Keratinocyte (primary cell): Measurements from ENCODE around the gene MYOZ2. TPM values are rescaled to one million over a fixed set of nuclear protein-coding genes. Genes with fewer than 3 reads are reported as not detected.
"Not testable (repeated sequence)": the region's sequence is repeated elsewhere in the genome, so short reads cannot be mapped to it uniquely, and the experiment has no call there.

Source experiments
- DNase-seq: peaks from one replicate; pipeline ENCODE4 v3.0.0-alpha.2; 2011; ENCODE audit warnings: low read depth, missing footprints, low spot score
- FAIRE-seq: peaks from 2 replicates; lab custom pipeline; 2011; peaks lifted over from hg19 to GRCh38; lab: Jason Lieb, UNC
- H2AFZ ChIP-seq: 2 replicates; pipeline ENCODE4 v1.6.0; 2012; ENCODE audit warnings: low read length, control low read depth, inconsistent platforms; ENCODE audit not compliant: control insufficient read depth
- H3K27ac ChIP-seq: 2 replicates; pipeline ENCODE4 v1.5.1; 2011; ENCODE audit warnings: low read length; ENCODE audit not compliant: control insufficient read depth, insufficient read depth
- H3K27me3 ChIP-seq: 3 replicates; pipeline ENCODE4 v1.6.0; 2011; ENCODE audit warnings: low read length; ENCODE audit not compliant: control insufficient read depth, insufficient read depth; ENCODE audit errors: extremely low read depth
- H3K36me3 ChIP-seq, 2 experiments: 2 replicates in 1 of 2; 3 replicates in 1 of 2; pipeline ENCODE4 v1.5.1; 2011; ENCODE audit warnings: low read length in 2 of 2, mild to moderate bottlenecking in 1 of 2; ENCODE audit not compliant: control insufficient read depth in 2 of 2, insufficient read depth in 2 of 2; ENCODE audit errors: extremely low read depth in 1 of 2
- H3K4me1 ChIP-seq: 3 replicates; pipeline ENCODE4 v1.5.1; 2011; ENCODE audit warnings: low read length; ENCODE audit not compliant: control insufficient read depth, insufficient read depth; ENCODE audit errors: extremely low read depth
- H3K4me2 ChIP-seq: 3 replicates; pipeline ENCODE4 v1.6.0; 2011; ENCODE audit warnings: low read depth, low read length; ENCODE audit not compliant: control insufficient read depth, insufficient read depth; ENCODE audit errors: extremely low read depth
- H3K4me3 ChIP-seq, 3 experiments: fragments of 200-600 bp in 1 of 3; sonication (generic) in 1 of 3; 2 replicates in 2 of 3; 3 replicates in 1 of 3; pipeline ENCODE4 v1.5.1; 2011 to 2016; ENCODE audit warnings: low read length in 3 of 3, mild to moderate bottlenecking in 3 of 3, control low read depth in 2 of 3, inconsistent platforms in 1 of 3, low read depth in 1 of 3, mixed read lengths in 1 of 3, mixed run types in 1 of 3, moderate library complexity in 1 of 3; ENCODE audit not compliant: control insufficient read depth in 2 of 3, insufficient read depth in 2 of 3; ENCODE audit errors: extremely low read depth in 1 of 3
- H3K79me2 ChIP-seq: 2 replicates; pipeline ENCODE4 v1.6.0; 2012; ENCODE audit warnings: low read length; ENCODE audit not compliant: control insufficient read depth, insufficient read depth
- H3K9ac ChIP-seq: 3 replicates; pipeline ENCODE4 v1.6.0; 2011; ENCODE audit warnings: low read length; ENCODE audit not compliant: control insufficient read depth, insufficient read depth; ENCODE audit errors: extremely low read depth
- H3K9me1 ChIP-seq: 3 replicates; pipeline ENCODE4 v1.6.0; 2011; ENCODE audit warnings: low read length; ENCODE audit not compliant: control insufficient read depth, insufficient read depth; ENCODE audit errors: extremely low read depth
- H3K9me3 ChIP-seq: 2 replicates; pipeline ENCODE4 v1.5.1; 2012; ENCODE audit warnings: low read depth, low read length; ENCODE audit not compliant: control insufficient read depth
- H4K20me1 ChIP-seq: 3 replicates; pipeline ENCODE4 v1.6.0; 2011; ENCODE audit warnings: low read length; ENCODE audit not compliant: control insufficient read depth, insufficient read depth; ENCODE audit errors: extremely low read depth
- EZH2 ChIP-seq: IDR thresholded peaks from one replicate; pipeline ENCODE4 v1.6.1; 2012; ENCODE audit warnings: inconsistent platforms, mild to moderate bottlenecking, low read length, moderate library complexity
- dilution Hi-C: fragments of 300-500 bp; cut with MboI; formaldehyde crosslinking; loops from one replicate; pipeline ENCODE4 v1.7.0; 2020; ENCODE audit warnings: low sequenced_read_pairs; ENCODE audit not compliant: extremely low pct_ligation_motif_present
- polyA plus RNA-seq, 5 experiments: library from polyadenylated mRNA; depleted of rRNA in 3 of 5; stranded (reverse) in 3 of 5; stranded (forward) in 1 of 5; unstranded in 1 of 5; fragments of >200 nt; gene quantifications; 1 replicate in 1 of 5; 2 replicates in 3 of 5; 3 replicates in 1 of 5; pipeline versions ENCODE4 v1.2.1 to v1.2.3, GENCODE V29; 2011 to 2012; ENCODE audit warnings: missing spikeins in 2 of 5, low read depth in 1 of 5, low replicate concordance in 1 of 5
- TF ChIP-seq, protein P1 (sequence below), 3 experiments: IDR thresholded peaks in 1 of 3; conservative IDR thresholded peaks in 1 of 3; optimal IDR thresholded peaks in 1 of 3; 2 replicates in 2 of 3; 3 replicates in 1 of 3; pipeline versions ENCODE3 to v1.5.1; 2011; ENCODE audit warnings: low read length in 3 of 3, mild to moderate bottlenecking in 3 of 3, moderate library complexity in 2 of 3, control low read depth in 1 of 3, inconsistent platforms in 1 of 3; ENCODE audit not compliant: insufficient read depth in 2 of 3; ENCODE audit errors: extremely low read depth in 1 of 3

MYOZ2 gene
- polyA plus RNA-seq, 1 donor (not counting 4 experiments of a cell fraction or from before 2014, with no cell fraction given): not detected

DNA sequence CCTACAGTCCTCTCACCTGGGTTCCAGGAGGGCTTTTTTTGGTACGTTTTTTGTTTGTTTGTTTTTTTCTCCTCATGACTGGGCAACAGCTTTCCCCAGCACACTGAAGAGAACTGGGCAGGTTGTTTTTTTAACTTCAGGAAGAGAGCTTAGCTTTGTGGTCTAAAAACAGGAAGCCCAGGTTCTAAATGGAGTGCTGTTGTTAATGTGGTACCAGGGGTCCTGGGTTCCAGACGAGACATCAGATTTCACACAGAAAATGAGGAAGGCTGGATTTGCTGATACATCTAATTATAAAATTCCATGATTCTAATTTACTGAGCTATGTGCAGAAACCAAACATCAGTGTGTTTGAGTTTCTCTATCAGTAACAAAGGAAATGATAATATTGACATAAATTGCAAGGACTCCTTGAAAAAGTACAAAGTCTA is 4.2 kb downstream of the MYOZ2 start:
- Histone ChIP-seq H4K20me1 (no peaks in the 10 kb centered on the region), H3K9me3 (no peaks in the 10 kb centered on the region), H3K4me3 (no peak overlapping the region), H3K9me1 (no peaks in the 10 kb centered on the region), H3K27ac (no peak overlapping the region), H2AFZ (no peak overlapping the region), H3K36me3 (no peaks in the 10 kb centered on the region), H3K4me1 (peaks cover 8% of the 10 kb centered on the region), H3K4me2 (no peak overlapping the region), H3K9ac (no peak overlapping the region), H3K27me3 (no peaks in the 10 kb centered on the region), H3K79me2 (no peaks in the 10 kb centered on the region)
- dilution Hi-C loops: no loop called here
- DNase-seq (no peak), FAIRE-seq (no peak)
- TF ChIP-seq EZH2: no peak
- TF ChIP-seq, protein P1, sequence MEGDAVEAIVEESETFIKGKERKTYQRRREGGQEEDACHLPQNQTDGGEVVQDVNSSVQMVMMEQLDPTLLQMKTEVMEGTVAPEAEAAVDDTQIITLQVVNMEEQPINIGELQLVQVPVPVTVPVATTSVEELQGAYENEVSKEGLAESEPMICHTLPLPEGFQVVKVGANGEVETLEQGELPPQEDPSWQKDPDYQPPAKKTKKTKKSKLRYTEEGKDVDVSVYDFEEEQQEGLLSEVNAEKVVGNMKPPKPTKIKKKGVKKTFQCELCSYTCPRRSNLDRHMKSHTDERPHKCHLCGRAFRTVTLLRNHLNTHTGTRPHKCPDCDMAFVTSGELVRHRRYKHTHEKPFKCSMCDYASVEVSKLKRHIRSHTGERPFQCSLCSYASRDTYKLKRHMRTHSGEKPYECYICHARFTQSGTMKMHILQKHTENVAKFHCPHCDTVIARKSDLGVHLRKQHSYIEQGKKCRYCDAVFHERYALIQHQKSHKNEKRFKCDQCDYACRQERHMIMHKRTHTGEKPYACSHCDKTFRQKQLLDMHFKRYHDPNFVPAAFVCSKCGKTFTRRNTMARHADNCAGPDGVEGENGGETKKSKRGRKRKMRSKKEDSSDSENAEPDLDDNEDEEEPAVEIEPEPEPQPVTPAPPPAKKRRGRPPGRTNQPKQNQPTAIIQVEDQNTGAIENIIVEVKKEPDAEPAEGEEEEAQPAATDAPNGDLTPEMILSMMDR (optimal IDR thresholded peaks at IDR 0.05 in 1 of 3, IDR thresholded peaks at IDR 0.05 in 1 of 3, conservative IDR thresholded peaks at IDR 0.05 in 1 of 3; ENCODE audit: extremely low read depth in 1 of 3, insufficient read depth in 2 of 3, low read length in 3 of 3): no peak

DNA sequence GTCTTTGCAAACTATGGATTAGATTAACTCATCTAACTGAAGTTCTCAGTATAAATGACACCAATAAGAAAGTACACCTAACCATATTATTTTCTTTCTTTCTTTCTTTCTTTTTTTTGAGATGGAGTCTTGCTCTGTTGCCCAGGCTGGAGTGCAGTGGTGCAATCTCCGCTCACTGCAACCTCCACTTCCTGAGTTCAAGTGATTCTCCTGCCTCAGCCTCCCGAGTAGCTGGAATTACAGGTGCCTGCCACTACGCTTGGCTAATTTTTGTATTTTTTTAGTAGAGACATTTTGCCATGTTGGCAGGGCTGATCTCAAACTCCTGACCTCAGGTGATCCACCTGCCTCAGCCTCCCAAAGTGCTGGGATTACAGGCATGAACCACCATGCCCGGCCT is 5.7 kb downstream of the MYOZ2 start:
- dilution Hi-C loops, DNase-seq: not testable (repeated sequence)

DNA sequence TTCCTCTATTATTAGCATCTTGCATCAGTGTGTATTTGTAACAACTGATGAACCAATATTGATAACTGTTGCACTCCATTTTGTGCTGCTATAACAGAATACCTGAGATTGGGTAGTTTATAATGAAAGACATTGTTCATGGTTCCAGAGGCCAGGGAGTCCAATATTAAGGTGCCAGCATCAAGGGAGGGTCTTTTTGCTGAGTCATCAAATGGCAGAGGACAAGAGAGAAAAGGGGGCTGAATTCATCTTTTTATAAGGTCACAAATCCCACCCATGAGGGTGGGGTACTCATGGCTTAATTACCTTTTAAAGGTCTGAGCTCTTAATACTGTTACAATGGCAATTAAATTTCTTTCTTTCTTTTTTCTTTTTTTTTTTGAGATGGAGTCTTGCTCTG is 7.2 kb downstream of the MYOZ2 start:
- dilution Hi-C loops: no loop called here

More for the DNA sequence above, 5.7 kb downstream of the MYOZ2 start:
- not testable (repeated sequence) for H3K79me2 ChIP-seq, H3K4me1 ChIP-seq, H3K9ac ChIP-seq, H3K4me2 ChIP-seq, H3K27ac ChIP-seq, H3K27me3 ChIP-seq, H4K20me1 ChIP-seq, FAIRE-seq, H3K4me3 ChIP-seq, H3K9me3 ChIP-seq, H2AFZ ChIP-seq, H3K36me3 ChIP-seq, H3K9me1 ChIP-seq

DNA sequence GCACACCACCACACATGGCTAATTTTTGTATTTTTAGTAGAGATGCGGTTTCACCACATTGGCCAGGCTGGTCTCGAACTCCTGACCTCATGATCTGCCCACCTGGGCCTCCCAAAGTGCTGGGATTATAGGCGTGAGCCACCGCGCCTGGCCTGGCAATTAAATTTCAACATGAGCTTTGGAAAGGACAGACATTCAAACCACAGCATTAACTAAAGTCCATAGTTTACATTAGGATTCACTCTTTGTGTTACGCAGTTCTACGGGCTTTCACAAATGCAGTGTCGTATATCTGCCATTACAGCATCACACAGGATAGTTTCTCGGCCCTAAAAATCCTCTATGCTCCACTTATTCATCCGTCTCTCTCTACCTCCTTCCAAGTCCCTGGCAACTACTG is 7.7 kb downstream of the MYOZ2 start:
- dilution Hi-C loops, DNase-seq, FAIRE-seq: not testable (repeated sequence)

More for the DNA sequence above, 7.2 kb downstream of the MYOZ2 start:
- H2AFZ ChIP-seq: no peak overlapping the region
- no peaks in the 10 kb centered on the region for H3K9me1 ChIP-seq
- H3K36me3 ChIP-seq: no peaks in the 10 kb centered on the region
- no peak overlapping the region for H3K4me2 ChIP-seq
- TF ChIP-seq, protein P1 (optimal IDR thresholded peaks at IDR 0.05 in 1 of 3, IDR thresholded peaks at IDR 0.05 in 1 of 3, conservative IDR thresholded peaks at IDR 0.05 in 1 of 3; ENCODE audit: extremely low read depth in 1 of 3, insufficient read depth in 2 of 3, low read length in 3 of 3): no peak
- no peak for TF ChIP-seq EZH2
- H3K79me2 ChIP-seq: no peaks in the 10 kb centered on the region
- H3K9ac ChIP-seq: no peak overlapping the region
- no peaks in the 10 kb centered on the region for H3K27me3 ChIP-seq
- no peak overlapping the region for H3K27ac ChIP-seq
- no peaks in the 10 kb centered on the region for H3K9me3 ChIP-seq
- H4K20me1 ChIP-seq: no peaks in the 10 kb centered on the region
- H3K4me1 ChIP-seq: peaks cover 8% of the 10 kb centered on the region
- FAIRE-seq: no peak
- no peak overlapping the region for H3K4me3 ChIP-seq
- DNase-seq: no peak

More for the DNA sequence above, 7.7 kb downstream of the MYOZ2 start:
- H3K36me3 ChIP-seq, H3K79me2 ChIP-seq, H3K4me2 ChIP-seq, H3K4me1 ChIP-seq, H3K9me1 ChIP-seq, H3K9me3 ChIP-seq, H3K27ac ChIP-seq, H3K4me3 ChIP-seq, H3K27me3 ChIP-seq, H4K20me1 ChIP-seq, H2AFZ ChIP-seq, H3K9ac ChIP-seq: not testable (repeated sequence)
